ENCODE results near the gene ENC1.
A peak's percentile ranks its signal among the peaks of the same experiment; 100 is the strongest.
"Not testable (repeated sequence)": the region's sequence is repeated elsewhere in the genome, so short reads cannot be mapped to it uniquely, and the experiment has no call there.

Gene ENC1

GRCh38 chr5:74640450-74640953 lies at the start of gene ENC1:
Gene ENC1 (minus strand): TSS chr5:74640728. CDS start chr5:74636485, 4,243 bp downstream.
- peak; percentile 90 for DNase-seq

GRCh38 chr5:74686962-74687751 lies 46.6 kb upstream of the ENC1 start:
- no peak for DNase-seq

GRCh38 chr5:74685979-74686631 lies 45.6 kb upstream of the ENC1 start:
- no peak for DNase-seq

- DNase-seq: no peak
Measured at GRCh38 chr5:74684900-74685851, 44.6 kb upstream of the ENC1 start, which contains the start of gene HEXB. Gene HEXB (plus strand): TSS chr5:74685233. CDS start chr5:74685261, 28 bp downstream.

GRCh38 chr5:74679966-74680365 lies 39.4 kb upstream of the ENC1 start:
- no peak for DNase-seq

- DNase-seq: not testable (repeated sequence)
Measured at GRCh38 chr5:74679300-74679699, 38.8 kb upstream of the ENC1 start.

GRCh38 chr5:74678123-74678522 lies 37.6 kb upstream of the ENC1 start:
- DNase-seq: not testable (repeated sequence)

- not testable (repeated sequence) for DNase-seq
Measured at GRCh38 chr5:74676466-74676865, 35.9 kb upstream of the ENC1 start.

- peak; percentile 35 for DNase-seq
Measured at GRCh38 chr5:74673011-74673790, 32.7 kb upstream of the ENC1 start.

- DNase-seq: no peak
Measured at GRCh38 chr5:74672215-74672877, 31.8 kb upstream of the ENC1 start.

- no peak for DNase-seq
Measured at GRCh38 chr5:74670396-74671038, 30.0 kb upstream of the ENC1 start.

GRCh38 chr5:74669821-74670220 lies 29.3 kb upstream of the ENC1 start:
- no peak for DNase-seq

- no peak for DNase-seq
Measured at GRCh38 chr5:74667396-74667795, 26.9 kb upstream of the ENC1 start.

GRCh38 chr5:74665816-74666215 lies 25.3 kb upstream of the ENC1 start:
- no peak for DNase-seq

GRCh38 chr5:74665273-74665672 lies 24.7 kb upstream of the ENC1 start:
- no peak for DNase-seq

- DNase-seq: no peak
Measured at GRCh38 chr5:74664551-74664950, 24.0 kb upstream of the ENC1 start.

GRCh38 chr5:74660873-74661272 lies 20.3 kb upstream of the ENC1 start:
- DNase-seq: no peak

- DNase-seq: no peak
Measured at GRCh38 chr5:74660140-74660539, 19.6 kb upstream of the ENC1 start.

- DNase-seq: no peak
Measured at GRCh38 chr5:74659172-74659571, 18.6 kb upstream of the ENC1 start.

GRCh38 chr5:74657165-74657564 lies 16.6 kb upstream of the ENC1 start:
- no peak for DNase-seq

- no peak for DNase-seq
Measured at GRCh38 chr5:74655716-74656115, 15.2 kb upstream of the ENC1 start.

Measured in NCI-H146 (cell line).